Activated CD4-positive, alpha-beta memory T cell treated with anti-CD3 and anti-CD28 coated beads for 36 hours (primary cell): Measurements from ENCODE around the gene PLCB1. TPM values are rescaled to one million over a fixed set of nuclear protein-coding genes. Genes with fewer than 3 reads are reported as not detected.

ENCODE experiments used
- CTCF ChIA-PET: fragments of 350-600 bp; sonication (Branson Sonifier 250); formaldehyde crosslinking; loops from one replicate; lab custom pipeline; 2021; ENCODE audit warnings: antibody characterized with exemption, inconsistent platforms; lab: Charles Lee
- POLR2A ChIA-PET: fragments of 350-600 bp; sonication (Branson Sonifier 250); formaldehyde crosslinking; loops from one replicate; lab custom pipeline; 2021; ENCODE audit warnings: antibody characterized with exemption; lab: Charles Lee
- DNase-seq: peaks from one replicate; pipeline ENCODE4 v3.0.0-alpha.2; 2020
- H3K27ac Mint-ChIP-seq: one replicate; pipeline ENCODE4 v1.8.0; 2021; ENCODE audit warnings: mixed read lengths
- H3K27me3 Mint-ChIP-seq: one replicate; pipeline ENCODE4 v1.8.0; 2021; ENCODE audit warnings: mixed read lengths
- H3K36me3 Mint-ChIP-seq: one replicate; pipeline ENCODE4 v1.8.0; 2021; ENCODE audit warnings: mixed read lengths
- H3K4me1 Mint-ChIP-seq: one replicate; pipeline ENCODE4 v1.8.0; 2021; ENCODE audit warnings: low read depth, mixed read lengths
- H3K4me3 Mint-ChIP-seq: one replicate; pipeline ENCODE4 v1.8.0; 2021; ENCODE audit warnings: mild to moderate bottlenecking, mixed read lengths
- H3K9me3 Mint-ChIP-seq: one replicate; pipeline ENCODE4 v1.8.0; 2021; ENCODE audit warnings: mixed read lengths
- intact Hi-C: fragments of 100-400 bp; cut with micrococcal nuclease; formaldehyde crosslinking; loops from one replicate; pipeline ENCODE4 v1.15.1; 2023
- total RNA-seq, 2 experiments: library from RNA; stranded (reverse); gene quantifications; one replicate each; pipeline ENCODE4 v1.2.3, GENCODE V29; 2021

PLCB1 gene
- total RNA-seq, 2 experiments from 2014 or later = 3.9 to 4.0 TPM

DNA sequence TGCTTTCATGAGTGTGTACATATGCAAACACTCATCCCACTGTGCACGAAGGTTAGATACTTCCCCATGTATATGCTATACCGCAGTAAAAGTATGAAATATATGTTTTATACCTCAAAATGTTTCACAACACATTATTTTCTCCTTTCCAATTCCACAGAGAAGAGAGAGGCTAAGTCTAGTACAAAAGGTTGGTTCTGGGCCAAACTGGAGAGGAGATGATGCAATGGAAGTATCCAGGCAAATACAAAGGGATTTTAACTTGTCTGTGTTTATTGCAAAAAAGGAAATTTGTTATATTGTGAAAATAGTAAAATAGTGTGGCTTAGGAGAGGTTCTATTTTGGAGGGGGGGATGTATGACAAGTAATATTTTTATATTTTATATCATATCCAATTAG lies 112.6 kb downstream of the PLCB1 start:
- POLR2A ChIA-PET = no interaction called here
- no peak overlapping the region for H3K27ac Mint-ChIP-seq
- no peaks in the 10 kb centered on the region for H3K36me3 Mint-ChIP-seq
- no peaks in the 10 kb centered on the region for H3K27me3 Mint-ChIP-seq
- no peak overlapping the region for H3K4me3 Mint-ChIP-seq
- CTCF ChIA-PET = no interaction called here
- intact Hi-C loops = no loop called here
- H3K4me1 Mint-ChIP-seq = peaks cover 3% of the 10 kb centered on the region
- no peak for DNase-seq
- H3K9me3 Mint-ChIP-seq = no peaks in the 10 kb centered on the region

DNA sequence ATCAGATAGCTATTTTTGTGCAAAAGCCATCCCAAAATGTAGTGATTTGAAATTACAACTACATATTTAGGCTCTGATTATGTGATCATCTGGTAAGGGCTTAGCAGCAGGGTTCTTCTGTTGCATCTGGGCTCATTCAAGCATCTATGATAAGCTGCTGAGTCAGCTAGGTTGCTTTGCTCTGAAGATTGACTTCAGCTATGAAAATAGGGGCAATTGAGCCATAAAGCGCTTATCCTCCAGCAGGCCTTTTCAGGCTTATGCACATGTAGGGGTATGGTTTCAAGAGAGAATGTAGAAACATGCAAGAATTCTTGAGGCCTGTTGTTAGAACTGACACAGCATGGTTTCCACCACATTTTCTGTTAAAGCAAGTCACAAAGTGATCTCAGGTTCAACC lies 114.1 kb downstream of the PLCB1 start:
- Mint-ChIP-seq H3K27me3 (no peaks in the 10 kb centered on the region), H3K4me3 (no peak overlapping the region), H3K9me3 (no peaks in the 10 kb centered on the region), H3K36me3 (no peaks in the 10 kb centered on the region), H3K27ac (no peak overlapping the region), H3K4me1 (peaks cover 3% of the 10 kb centered on the region)
- no peak for DNase-seq
- CTCF ChIA-PET = no interaction called here
- intact Hi-C loops = no loop called here
- POLR2A ChIA-PET = no interaction called here

DNA sequence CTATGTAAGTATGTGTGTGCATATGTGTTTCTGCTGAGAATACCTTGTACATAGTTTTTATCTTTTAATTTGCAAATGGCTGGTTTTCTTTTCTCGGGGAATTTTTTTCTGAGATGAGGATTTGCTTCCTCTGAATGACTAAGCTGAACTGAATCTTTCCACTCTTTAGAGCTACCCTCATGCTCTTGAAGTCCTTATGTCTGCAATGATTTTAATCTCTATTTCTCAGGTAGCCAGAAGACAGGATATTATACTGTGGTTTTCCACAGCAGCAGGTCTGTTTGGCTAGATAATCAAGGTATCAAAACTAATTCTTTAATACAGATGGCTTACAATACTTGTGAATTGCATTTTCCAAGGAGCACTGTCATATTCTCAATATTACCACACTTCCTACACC lies 114.7 kb downstream of the PLCB1 start:
- no peak for DNase-seq
- Mint-ChIP-seq H3K4me1 (peaks cover 3% of the 10 kb centered on the region), H3K9me3 (no peaks in the 10 kb centered on the region), H3K27ac (no peak overlapping the region), H3K4me3 (no peak overlapping the region), H3K27me3 (no peaks in the 10 kb centered on the region), H3K36me3 (no peaks in the 10 kb centered on the region)
- ChIA-PET POLR2A (no interaction called here), CTCF (no interaction called here)
- intact Hi-C loops = no loop called here

GRCh38 chr20:8248051-8248450 lies 116.0 kb downstream of the PLCB1 start:
- Mint-ChIP-seq H3K9me3 (no peaks in the 10 kb centered on the region), H3K27me3 (no peaks in the 10 kb centered on the region), H3K4me3 (no peak overlapping the region), H3K27ac (no peak overlapping the region), H3K36me3 (no peaks in the 10 kb centered on the region), H3K4me1 (peaks cover 5% of the 10 kb centered on the region)
- ChIA-PET POLR2A (no interaction called here), CTCF (no interaction called here)
- DNase-seq = no peak
- intact Hi-C loops = no loop called here

GRCh38 chr20:8249634-8250033 lies 117.6 kb downstream of the PLCB1 start:
- H3K9me3 Mint-ChIP-seq = no peaks in the 10 kb centered on the region
- no peak overlapping the region for H3K27ac Mint-ChIP-seq
- POLR2A ChIA-PET = no interaction called here
- no peak overlapping the region for H3K4me3 Mint-ChIP-seq
- peaks cover 5% of the 10 kb centered on the region for H3K4me1 Mint-ChIP-seq
- DNase-seq = no peak
- intact Hi-C loops = no loop called here
- CTCF ChIA-PET = no interaction called here
- H3K36me3 Mint-ChIP-seq = no peaks in the 10 kb centered on the region
- H3K27me3 Mint-ChIP-seq = no peaks in the 10 kb centered on the region

GRCh38 chr20:8250539-8251200 lies 118.6 kb downstream of the PLCB1 start:
- no peak for DNase-seq
- no peaks in the 10 kb centered on the region for H3K36me3 Mint-ChIP-seq
- ChIA-PET POLR2A (no interaction called here), CTCF (no interaction called here)
- no peaks in the 10 kb centered on the region for H3K9me3 Mint-ChIP-seq
- intact Hi-C loops = no loop called here
- no peaks in the 10 kb centered on the region for H3K27me3 Mint-ChIP-seq
- H3K4me3 Mint-ChIP-seq = no peak overlapping the region
- H3K4me1 Mint-ChIP-seq = peaks cover 5% of the 10 kb centered on the region
- no peak overlapping the region for H3K27ac Mint-ChIP-seq

GRCh38 chr20:8251201-8251575 lies 119.1 kb downstream of the PLCB1 start:
- intact Hi-C loops = no loop called here
- H3K9me3 Mint-ChIP-seq = no peaks in the 10 kb centered on the region
- DNase-seq = no peak
- H3K27me3 Mint-ChIP-seq = no peaks in the 10 kb centered on the region
- H3K27ac Mint-ChIP-seq = no peak overlapping the region
- H3K36me3 Mint-ChIP-seq = no peaks in the 10 kb centered on the region
- CTCF ChIA-PET = no interaction called here
- no peak overlapping the region for H3K4me3 Mint-ChIP-seq
- peaks cover 4% of the 10 kb centered on the region for H3K4me1 Mint-ChIP-seq
- POLR2A ChIA-PET = no interaction called here

DNA sequence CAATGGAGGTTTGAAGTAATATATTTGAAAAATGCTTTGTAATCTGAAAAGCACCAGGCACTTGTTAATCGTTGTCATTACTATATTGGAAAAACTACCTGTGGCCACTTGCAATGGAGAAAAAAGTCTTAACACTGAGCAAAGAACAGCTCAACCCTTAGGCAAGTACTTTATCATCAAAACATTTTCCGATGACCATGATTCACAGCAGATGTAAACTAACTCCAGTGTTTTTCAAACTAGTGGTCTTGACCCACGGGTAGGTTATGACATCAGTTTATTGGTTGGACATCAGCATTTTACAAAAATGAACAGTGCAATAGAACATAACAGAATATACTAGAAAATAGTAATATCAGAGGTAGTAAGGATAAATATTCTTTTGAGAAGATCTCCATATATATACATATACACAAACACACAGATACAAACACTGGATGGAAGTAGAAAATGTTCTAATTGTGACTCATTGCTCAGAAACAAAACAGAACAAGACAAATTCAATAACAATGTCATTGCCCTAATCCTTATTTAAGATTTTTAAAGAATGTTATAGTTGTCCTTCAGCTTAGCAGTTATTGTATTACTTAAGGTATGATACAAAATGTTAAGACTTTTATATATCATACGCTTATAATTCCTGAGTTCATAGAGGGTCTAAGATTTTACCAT lies 123.0 kb downstream of the PLCB1 start:
- Mint-ChIP-seq H3K27me3 (peaks cover 1% of the 10 kb centered on the region), H3K4me1 (peaks cover 1% of the 10 kb centered on the region), H3K4me3 (no peak overlapping the region), H3K9me3 (no peaks in the 10 kb centered on the region), H3K27ac (no peak overlapping the region), H3K36me3 (no peaks in the 10 kb centered on the region)
- intact Hi-C loops = no loop called here
- no peak for DNase-seq
- CTCF ChIA-PET = no interaction called here
- POLR2A ChIA-PET = no interaction called here

GRCh38 chr20:8255945-8256632 lies 124.0 kb downstream of the PLCB1 start:
- ChIA-PET POLR2A (no interaction called here), CTCF (no interaction called here)
- Mint-ChIP-seq H3K9me3 (no peaks in the 10 kb centered on the region), H3K27ac (no peak overlapping the region), H3K4me1 (peaks cover 1% of the 10 kb centered on the region), H3K27me3 (peaks cover 1% of the 10 kb centered on the region), H3K36me3 (no peaks in the 10 kb centered on the region), H3K4me3 (no peak overlapping the region)
- intact Hi-C loops = no loop called here
- no peak for DNase-seq

- no peak overlapping the region for H3K4me3 Mint-ChIP-seq
- no peak overlapping the region for H3K27ac Mint-ChIP-seq
- CTCF ChIA-PET = interaction anchor here (0.8 kb wide), 1 partner anchor 216 kb away, joined by 3 read pairs; no protein-coding TSS in a partner anchor
- H3K27me3 Mint-ChIP-seq = peaks cover 1% of the 10 kb centered on the region
- DNase-seq = no peak
- no peaks in the 10 kb centered on the region for H3K36me3 Mint-ChIP-seq
- intact Hi-C loops = no loop called here
- H3K9me3 Mint-ChIP-seq = no peaks in the 10 kb centered on the region
- POLR2A ChIA-PET = no interaction called here
- H3K4me1 Mint-ChIP-seq = no peaks in the 10 kb centered on the region
These were observed 128.8 kb downstream of the PLCB1 start for GRCh38 chr20:8260837-8261251.

GRCh38 chr20:8262721-8263120 lies 130.7 kb downstream of the PLCB1 start:
- Mint-ChIP-seq H3K36me3 (no peaks in the 10 kb centered on the region), H3K4me3 (no peak overlapping the region), H3K27ac (no peak overlapping the region), H3K9me3 (no peaks in the 10 kb centered on the region), H3K27me3 (peaks cover 1% of the 10 kb centered on the region), H3K4me1 (no peaks in the 10 kb centered on the region)
- ChIA-PET POLR2A (no interaction called here), CTCF (no interaction called here)
- intact Hi-C loops = no loop called here
- DNase-seq = no peak

DNA sequence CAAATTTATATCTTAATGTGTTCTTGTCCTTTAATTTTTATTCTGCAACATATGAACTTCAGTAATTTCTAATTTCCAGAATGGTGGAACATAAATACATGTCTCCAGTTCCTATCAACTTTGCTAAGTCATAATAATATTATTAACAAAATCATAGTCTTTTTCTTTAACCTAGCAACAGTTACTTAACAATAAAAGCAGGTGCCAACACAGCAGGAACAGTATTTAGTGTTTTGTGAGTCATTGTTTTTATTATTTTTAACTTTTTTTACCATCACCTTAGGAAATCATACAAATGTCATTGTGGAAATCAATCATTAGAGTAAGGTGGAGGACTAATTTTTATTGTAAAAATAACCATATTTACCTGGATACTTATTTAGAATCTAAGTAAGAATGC lies 133.5 kb downstream of the PLCB1 start:
- DNase-seq = no peak
- no peaks in the 10 kb centered on the region for H3K36me3 Mint-ChIP-seq
- H3K4me1 Mint-ChIP-seq = no peaks in the 10 kb centered on the region
- intact Hi-C loops = no loop called here
- no peak overlapping the region for H3K4me3 Mint-ChIP-seq
- POLR2A ChIA-PET = no interaction called here
- H3K27ac Mint-ChIP-seq = no peak overlapping the region
- H3K9me3 Mint-ChIP-seq = no peaks in the 10 kb centered on the region
- CTCF ChIA-PET = no interaction called here
- H3K27me3 Mint-ChIP-seq = no peaks in the 10 kb centered on the region

- Mint-ChIP-seq H3K36me3 (no peaks in the 10 kb centered on the region), H3K27me3 (no peaks in the 10 kb centered on the region), H3K9me3 (no peaks in the 10 kb centered on the region), H3K4me1 (peaks cover 7% of the 10 kb centered on the region), H3K27ac (no peak overlapping the region), H3K4me3 (no peak overlapping the region)
- intact Hi-C loops = no loop called here
- DNase-seq = no peak
- CTCF ChIA-PET = no interaction called here
- POLR2A ChIA-PET = no interaction called here
These were observed 134.9 kb downstream of the PLCB1 start for GRCh38 chr20:8267009-8267408.
